HepG2 (cell line): ENCODE measurements around the gene LY6G5B.

ENCODE experiments used
- MAX ChIP-seq: IDR thresholded peaks from 2 replicates; pipeline ENCODE4 v1.6.1; 2012; ENCODE audit warnings: inconsistent platforms
- ZMAT3 ChIP-seq: sonication (generic); formaldehyde crosslinking; conservative IDR thresholded peaks from 2 replicates; pipeline ENCODE4 v1.7.0; 2021; ENCODE audit warnings: missing genetic modification reagents

- peak; percentile 50; the same call in 1 of the 2 replicates for TF ChIP-seq ZMAT3 (CRISPR knock-in tag)
- TF ChIP-seq MAX, result peak; percentile 41
Measured at GRCh38 chr6:31702819-31703716, 33.3 kb downstream of the LY6G5B start, which contains the start of gene ABHD16A.
